HG02610 (cell line): ENCODE data around the gene UQCC2.
A peak's percentile ranks its signal among the peaks of the same experiment; 100 is the strongest.

Source experiments
- ATAC-seq: cut with Tn5 transposase; IDR thresholded peaks from one replicate; pipeline ENCODE4 v1.9.1; 2021; ENCODE audit warnings: mild to moderate bottlenecking, moderate library complexity; ENCODE audit not compliant: unreplicated experiment

Gene UQCC2

GRCh38 chr6:33711140-33712129 lies at the start of gene UQCC2:
TSS of gene UQCC2 (minus strand) at chr6:33711700. CDS start at chr6:33711686, 14 bp downstream.
- ATAC-seq, result peak; percentile 84

DNA sequence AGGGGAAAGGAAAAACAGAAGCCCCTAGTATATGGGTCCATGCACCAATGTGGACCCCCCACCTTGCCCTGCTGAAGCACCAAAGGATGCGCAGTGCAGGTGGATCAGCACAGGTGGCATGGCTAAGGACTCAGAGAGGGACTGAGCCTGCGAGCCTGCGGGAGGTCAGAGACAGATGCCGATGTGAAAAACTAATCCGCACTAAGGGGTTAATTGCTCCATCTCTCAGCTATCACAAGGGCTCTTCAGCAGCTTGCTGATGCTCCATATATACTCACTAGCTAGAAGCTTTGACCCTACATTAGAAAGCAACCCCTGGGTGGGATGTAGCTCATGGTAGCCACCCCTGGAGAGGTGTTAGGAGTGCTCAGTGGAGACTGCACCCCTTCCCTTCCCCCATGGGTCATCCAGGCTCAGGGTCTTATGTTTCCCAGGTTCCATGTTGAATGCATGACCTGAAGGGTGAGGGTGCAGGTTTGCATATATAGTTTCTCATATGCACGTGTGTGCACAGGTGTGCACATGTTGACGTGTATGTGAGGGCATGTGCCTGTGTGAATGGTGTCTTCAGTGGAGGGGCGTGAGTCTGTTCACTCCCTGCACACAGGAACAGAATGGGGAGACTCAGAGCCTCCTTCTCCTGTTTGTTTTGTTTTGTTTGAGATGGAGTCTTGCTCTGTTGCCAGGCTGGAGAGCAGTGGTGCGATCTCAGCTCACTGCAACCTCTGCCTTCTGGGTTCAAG lies 48.6 kb upstream of the UQCC2 start:
- ATAC-seq, result no peak

DNA sequence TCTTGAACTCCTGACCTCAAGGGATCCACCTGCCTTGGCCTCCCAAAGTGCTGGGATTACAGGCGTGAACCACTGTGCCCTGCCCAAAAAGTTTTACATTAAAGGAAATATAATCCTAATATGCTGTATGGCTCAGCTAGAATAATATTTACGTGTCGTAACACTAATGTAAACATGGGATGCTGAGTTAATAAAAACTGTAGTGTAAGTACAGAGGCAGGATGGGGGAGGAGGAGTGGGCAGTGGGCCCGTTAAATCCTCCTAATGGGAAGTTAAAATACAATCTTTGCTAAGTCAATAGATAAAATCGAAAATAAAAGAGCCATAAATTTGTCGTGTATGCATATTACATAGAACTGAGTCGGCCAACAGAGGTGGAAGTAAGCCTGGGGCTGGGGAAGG lies 47.3 kb upstream of the UQCC2 start:
- no peak for ATAC-seq

GRCh38 chr6:33757906-33758305 lies 46.4 kb upstream of the UQCC2 start:
- no peak for ATAC-seq

- no peak for ATAC-seq
These were observed 45.6 kb upstream of the UQCC2 start for GRCh38 chr6:33757113-33757512.

- no peak for ATAC-seq
These were observed 44.9 kb upstream of the UQCC2 start for GRCh38 chr6:33756211-33756954.

DNA sequence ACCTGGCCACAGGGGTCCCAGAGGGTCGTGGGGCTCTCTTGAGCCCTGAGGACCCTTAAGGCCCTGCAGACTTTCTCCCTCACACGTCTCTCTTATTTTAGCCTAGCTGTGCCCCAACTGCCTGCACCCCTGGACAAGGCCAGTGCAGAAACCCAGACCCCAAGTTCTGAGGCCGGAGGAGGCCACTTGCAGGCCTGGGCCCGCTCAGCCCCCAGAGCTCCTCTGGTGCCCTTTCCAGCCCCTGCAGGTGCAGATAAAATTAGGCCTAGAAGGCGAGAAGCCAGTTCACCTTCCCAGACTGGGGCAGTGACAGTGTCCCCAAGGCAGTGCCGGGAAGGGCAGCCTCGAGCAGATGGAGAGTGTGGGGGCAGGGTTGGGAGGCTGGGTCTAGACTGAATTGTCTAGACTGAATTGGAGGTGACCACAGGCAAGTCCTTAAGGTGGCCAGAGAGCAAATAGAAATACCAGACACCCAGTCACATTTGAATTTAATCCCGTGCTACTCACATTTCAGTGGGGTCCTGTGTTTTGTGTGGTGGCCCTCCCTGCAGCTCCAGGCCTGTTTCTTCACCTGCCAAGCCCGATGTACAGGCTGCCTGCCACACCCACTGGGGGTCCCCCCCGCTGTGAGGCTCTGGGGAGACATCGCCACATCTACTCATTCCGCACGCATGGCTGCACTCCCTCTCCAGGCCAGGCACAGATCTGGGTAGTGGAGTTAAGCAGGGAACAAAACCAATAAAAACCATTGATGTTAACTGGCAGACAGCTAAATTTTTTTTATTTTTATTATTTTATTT lies 43.8 kb upstream of the UQCC2 start:
- ATAC-seq, result no peak

- no peak for ATAC-seq
These were observed 42.7 kb upstream of the UQCC2 start for GRCh38 chr6:33754222-33754621.

DNA sequence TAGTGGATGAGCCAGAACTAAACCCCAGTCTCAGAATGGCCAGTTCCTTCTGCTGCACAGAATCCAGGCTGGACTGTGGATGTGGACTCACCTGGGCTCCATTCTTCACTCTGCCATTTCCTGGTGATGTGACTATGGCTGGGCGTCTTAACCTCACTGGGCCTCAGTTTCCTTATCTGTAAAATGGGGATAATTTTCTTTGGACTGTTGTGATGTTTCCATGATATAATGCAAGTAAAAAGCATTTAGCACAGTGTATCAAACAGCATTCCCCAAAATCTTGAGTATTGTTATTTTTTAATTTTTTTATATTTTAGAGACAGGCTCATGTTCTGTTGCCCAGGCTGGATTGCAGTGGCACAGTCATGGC lies 41.1 kb upstream of the UQCC2 start:
- ATAC-seq, result no peak

GRCh38 chr6:33751771-33752645 lies 40.5 kb upstream of the UQCC2 start:
- no peak for ATAC-seq

- ATAC-seq, result no peak
These were observed 38.9 kb upstream of the UQCC2 start for GRCh38 chr6:33750244-33750991.

DNA sequence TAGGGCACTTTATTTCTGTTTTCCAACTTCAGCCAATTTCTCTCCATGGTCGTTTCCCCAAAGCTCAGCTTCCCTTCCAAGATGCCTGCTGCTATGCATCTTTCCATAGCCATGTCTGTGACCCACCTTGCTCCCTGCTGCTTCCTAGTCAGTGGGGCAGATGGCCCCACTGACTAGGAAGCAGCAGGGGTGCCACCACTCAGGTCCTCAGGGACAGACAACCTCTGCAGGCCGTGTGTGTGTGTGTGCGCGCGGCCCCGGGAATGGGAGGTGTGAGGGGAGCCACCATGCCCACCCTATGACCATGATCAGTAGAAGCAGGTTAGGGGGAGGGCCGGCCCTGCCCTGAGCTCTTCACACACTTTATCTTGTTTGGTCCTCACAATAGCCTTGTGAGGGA lies 37.9 kb upstream of the UQCC2 start:
- no peak for ATAC-seq

DNA sequence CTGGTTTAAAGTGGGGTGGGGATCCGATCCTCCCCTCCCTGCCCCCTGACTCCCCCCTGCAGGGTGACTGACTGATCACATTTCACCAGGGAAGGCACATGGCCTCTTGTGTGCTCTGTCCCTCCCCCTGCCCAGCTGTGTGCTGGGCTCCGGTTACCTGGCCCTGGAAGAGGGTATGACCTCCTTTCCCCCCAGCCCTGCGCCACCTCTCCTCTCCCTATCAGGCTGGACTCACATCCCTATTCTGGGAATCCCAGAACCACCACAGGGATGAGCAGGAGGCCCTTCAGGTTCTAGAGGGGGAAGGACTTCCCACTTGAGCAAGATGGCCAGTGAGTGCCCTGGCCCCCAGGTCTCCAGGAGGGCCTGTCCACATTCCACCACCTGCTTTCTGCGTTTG lies 37.3 kb upstream of the UQCC2 start:
- ATAC-seq, result no peak

DNA sequence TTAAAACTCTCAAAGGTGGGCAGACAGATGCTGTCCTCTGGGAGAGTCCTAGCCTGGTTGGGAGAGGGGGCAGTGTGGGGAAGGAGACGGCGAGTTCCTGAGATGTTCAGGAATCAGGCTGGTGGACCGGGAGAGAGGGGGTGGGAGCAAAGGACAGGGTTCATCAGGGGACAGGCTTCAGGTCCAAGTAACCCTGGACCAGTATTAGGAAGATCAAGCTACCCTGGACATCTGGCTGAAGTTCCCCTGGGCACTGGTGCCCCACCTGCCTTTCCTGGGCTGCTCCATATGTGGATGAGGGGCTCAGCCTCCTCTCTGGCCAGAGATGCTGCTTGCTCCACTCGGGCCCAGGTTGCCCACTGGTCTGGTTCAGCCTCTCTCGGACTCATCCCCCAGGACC lies 36.3 kb upstream of the UQCC2 start:
- no peak for ATAC-seq

GRCh38 chr6:33746651-33747100 lies 35.2 kb upstream of the UQCC2 start, which contains the start of gene IP6K3:
TSS of gene IP6K3 (minus strand) at chr6:33746905. CDS start at chr6:33735476, 11,429 bp downstream.
- ATAC-seq, result no peak

- no peak for ATAC-seq
These were observed 34.6 kb upstream of the UQCC2 start for GRCh38 chr6:33746036-33746600.

GRCh38 chr6:33745548-33745947 lies 34.0 kb upstream of the UQCC2 start:
- ATAC-seq, result no peak

GRCh38 chr6:33744895-33745546 lies 33.5 kb upstream of the UQCC2 start:
- no peak for ATAC-seq
